H1 (cell line): ENCODE results near the gene SHISA8. TPM values are rescaled to one million over a fixed set of nuclear protein-coding genes. Genes with fewer than 3 reads are reported as not detected.

Source experiments
- CHD7 ChIP-seq: fragments of 300-600 bp; sonication (generic); IDR thresholded peaks from 2 replicates; pipeline ENCODE4 v1.7.1; 2012; ENCODE audit warnings: low read length, moderate library complexity, mild to moderate bottlenecking, inconsistent platforms; ENCODE audit not compliant: insufficient replicate concordance
- MAX ChIP-seq: IDR thresholded peaks from 2 replicates; pipeline ENCODE4 v1.6.1; 2012; ENCODE audit warnings: inconsistent platforms
- RFX5 ChIP-seq: IDR thresholded peaks from 2 replicates; pipeline ENCODE4 v1.6.1; 2011; ENCODE audit warnings: low read depth, low read length, improper control_type of control experiment, borderline replicate concordance
- YY1 ChIP-seq: IDR thresholded peaks from 2 replicates; pipeline ENCODE4 v1.6.1; 2011; ENCODE audit warnings: low read depth, mild to moderate bottlenecking, low read length
- polyA plus RNA-seq, 7 experiments: library from polyadenylated mRNA; depleted of rRNA in 3 of 7; stranded (reverse) in 5 of 7; unstranded in 2 of 7; fragments of >200 nt in 5 of 7; fragments of 200-250 nt in 2 of 7; gene quantifications; 1 replicate in 5 of 7; 2 replicates in 1 of 7; 4 replicates in 1 of 7; pipeline versions ENCODE4 v1.2.1 to v1.2.3, GENCODE V29; 2011 to 2013; ENCODE audit warnings: missing spikeins in 2 of 7, mixed read lengths in 2 of 7
- total RNA-seq: library from RNA; stranded (reverse); fragmentation: NEBNext Ultra II Directional; extraction: Animal tissue kit (Norgen Biotek cat#: 25700); gene quantifications from 2 replicates; pipeline ENCODE4 v1.2.1, GENCODE V29; 2021

The SHISA8 gene
- total and polyA plus RNA-seq, 2 of the 8 experiments (the other 6 are each of a cell fraction or from before 2014, with no cell fraction given) = 0.14 to 0.89 TPM

GRCh38 chr22:41902932-41903421, 11.9 kb downstream of the SHISA8 start (continued):
- no peak for TF ChIP-seq CHD7
- TF ChIP-seq YY1 = no peak
- TF ChIP-seq RFX5 = no peak
- TF ChIP-seq MAX = no peak
